Keratinocyte (primary cell): Measurements from ENCODE around the gene GSC2.

Source experiments
- EZH2 ChIP-seq: IDR thresholded peaks from one replicate; pipeline ENCODE4 v1.6.1; 2012; ENCODE audit warnings: inconsistent platforms, mild to moderate bottlenecking, low read length, moderate library complexity
- TF ChIP-seq, protein P1 (sequence below), 3 experiments: IDR thresholded peaks in 1 of 3; conservative IDR thresholded peaks in 1 of 3; optimal IDR thresholded peaks in 1 of 3; 2 replicates in 2 of 3; 3 replicates in 1 of 3; pipeline versions ENCODE3 to v1.5.1; 2011; ENCODE audit warnings: low read length in 3 of 3, mild to moderate bottlenecking in 3 of 3, moderate library complexity in 2 of 3, control low read depth in 1 of 3, inconsistent platforms in 1 of 3; ENCODE audit not compliant: insufficient read depth in 2 of 3; ENCODE audit errors: extremely low read depth in 1 of 3

DNA sequence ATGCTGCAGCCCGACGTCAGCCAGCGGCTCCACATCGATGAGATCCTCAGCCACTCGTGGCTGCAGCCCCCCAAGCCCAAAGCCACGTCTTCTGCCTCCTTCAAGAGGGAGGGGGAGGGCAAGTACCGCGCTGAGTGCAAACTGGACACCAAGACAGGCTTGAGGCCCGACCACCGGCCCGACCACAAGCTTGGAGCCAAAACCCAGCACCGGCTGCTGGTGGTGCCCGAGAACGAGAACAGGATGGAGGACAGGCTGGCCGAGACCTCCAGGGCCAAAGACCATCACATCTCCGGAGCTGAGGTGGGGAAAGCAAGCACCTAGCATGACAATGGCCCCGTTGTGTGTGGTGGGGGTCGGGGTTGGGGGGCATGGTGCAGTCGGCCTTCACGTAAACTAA lies 17.9 kb downstream of the GSC2 start:
- TF ChIP-seq, protein P1, sequence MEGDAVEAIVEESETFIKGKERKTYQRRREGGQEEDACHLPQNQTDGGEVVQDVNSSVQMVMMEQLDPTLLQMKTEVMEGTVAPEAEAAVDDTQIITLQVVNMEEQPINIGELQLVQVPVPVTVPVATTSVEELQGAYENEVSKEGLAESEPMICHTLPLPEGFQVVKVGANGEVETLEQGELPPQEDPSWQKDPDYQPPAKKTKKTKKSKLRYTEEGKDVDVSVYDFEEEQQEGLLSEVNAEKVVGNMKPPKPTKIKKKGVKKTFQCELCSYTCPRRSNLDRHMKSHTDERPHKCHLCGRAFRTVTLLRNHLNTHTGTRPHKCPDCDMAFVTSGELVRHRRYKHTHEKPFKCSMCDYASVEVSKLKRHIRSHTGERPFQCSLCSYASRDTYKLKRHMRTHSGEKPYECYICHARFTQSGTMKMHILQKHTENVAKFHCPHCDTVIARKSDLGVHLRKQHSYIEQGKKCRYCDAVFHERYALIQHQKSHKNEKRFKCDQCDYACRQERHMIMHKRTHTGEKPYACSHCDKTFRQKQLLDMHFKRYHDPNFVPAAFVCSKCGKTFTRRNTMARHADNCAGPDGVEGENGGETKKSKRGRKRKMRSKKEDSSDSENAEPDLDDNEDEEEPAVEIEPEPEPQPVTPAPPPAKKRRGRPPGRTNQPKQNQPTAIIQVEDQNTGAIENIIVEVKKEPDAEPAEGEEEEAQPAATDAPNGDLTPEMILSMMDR (optimal IDR thresholded peaks at IDR 0.05 in 1 of 3, IDR thresholded peaks at IDR 0.05 in 1 of 3, conservative IDR thresholded peaks at IDR 0.05 in 1 of 3; ENCODE audit: extremely low read depth in 1 of 3, insufficient read depth in 2 of 3, low read length in 3 of 3) = no peak
- TF ChIP-seq EZH2 = no peak
